Measurements from ENCODE around the gene MBD3L3. TPM values are rescaled to one million over a fixed set of nuclear protein-coding genes. Genes with fewer than 3 reads are reported as not detected.
"Not testable (repeated sequence)": the region's sequence is repeated elsewhere in the genome, so short reads cannot be mapped to it uniquely, and the experiment has no call there.

The MBD3L3 gene
- total RNA-seq, 1 experiment from 2014 or later: not detected

- ChIA-PET POLR2A (no interaction called here), CTCF (no interaction called here)
- intact Hi-C loops (cut with micrococcal nuclease; ENCODE audit: unreplicated experiment): no loop called here
- no peaks in the 10 kb centered on the region for H3K27me3 Mint-ChIP-seq (ENCODE audit: insufficient read depth, unreplicated experiment)
- H3K27ac Mint-ChIP-seq (ENCODE audit: unreplicated experiment): no peak overlapping the region
- no peak for TF ChIP-seq CTCF (IDR thresholded peaks at IDR 0.05; ENCODE audit: insufficient read depth in 1 of 2, low read depth in 1 of 2, low read length in 1 of 2, severe bottlenecking in 1 of 2, unreplicated experiment in 1 of 2)
- H3K4me3 Mint-ChIP-seq (ENCODE audit: unreplicated experiment): no peak overlapping the region
- H3K4me3 ChIP-seq (ENCODE audit: low read depth, low read length): no peak overlapping the region
- peaks cover 3% of the 10 kb centered on the region for H3K4me1 Mint-ChIP-seq (ENCODE audit: low read depth, unreplicated experiment)
- no peaks in the 10 kb centered on the region for H3K27me3 ChIP-seq (replicated peaks; ENCODE audit: control insufficient read depth, insufficient read depth, low read length)
- no TSS peak for BruUV-seq (replicated peaks)
- H3K4me1 ChIP-seq: no peaks in the 10 kb centered on the region
- peaks cover 2% of the 10 kb centered on the region for H3K36me3 Mint-ChIP-seq (ENCODE audit: insufficient read depth, unreplicated experiment)
- H3K9me3 Mint-ChIP-seq (ENCODE audit: unreplicated experiment): peaks cover 9% of the 10 kb centered on the region
- no peak for DNase-seq
- no peaks in the 10 kb centered on the region for H3K36me3 ChIP-seq (ENCODE audit: control insufficient read depth, insufficient read depth, low read length)
- peaks cover 6% of the 10 kb centered on the region; the same call in 1 of the 2 replicates for H3K9me3 ChIP-seq
Observed at GRCh38 chr19:7063764-7064418, 5.4 kb upstream of the MBD3L3 start.

- H3K27me3 Mint-ChIP-seq (ENCODE audit: insufficient read depth, unreplicated experiment): no peaks in the 10 kb centered on the region
- Histone ChIP-seq H3K27me3 (replicated peaks; ENCODE audit: control insufficient read depth, insufficient read depth, low read length) (no peaks in the 10 kb centered on the region), H3K9me3 (peaks cover 1% of the 10 kb centered on the region; the same call in 1 of the 2 replicates), H3K4me3 (ENCODE audit: low read depth, low read length) (no peak overlapping the region), H3K4me1 (no peaks in the 10 kb centered on the region), H3K36me3 (ENCODE audit: control insufficient read depth, insufficient read depth, low read length) (no peaks in the 10 kb centered on the region)
- BruUV-seq (replicated peaks): no TSS peak
- no peaks in the 10 kb centered on the region for H3K36me3 Mint-ChIP-seq (ENCODE audit: insufficient read depth, unreplicated experiment)
- POLR2A ChIA-PET: no interaction called here
- H3K27ac Mint-ChIP-seq (ENCODE audit: unreplicated experiment): no peak overlapping the region
- H3K9me3 Mint-ChIP-seq (ENCODE audit: unreplicated experiment): peaks cover 9% of the 10 kb centered on the region
- H3K4me1 Mint-ChIP-seq (ENCODE audit: low read depth, unreplicated experiment): no peaks in the 10 kb centered on the region
- CTCF ChIA-PET: no interaction called here
- H3K4me3 Mint-ChIP-seq (ENCODE audit: unreplicated experiment): no peak overlapping the region
- intact Hi-C loops (cut with micrococcal nuclease; ENCODE audit: unreplicated experiment): no loop called here
- DNase-seq: no peak
- no peak for TF ChIP-seq CTCF (IDR thresholded peaks at IDR 0.05; ENCODE audit: insufficient read depth in 1 of 2, low read depth in 1 of 2, low read length in 1 of 2, severe bottlenecking in 1 of 2, unreplicated experiment in 1 of 2)
Observed at GRCh38 chr19:7063339-7063738, 4.9 kb upstream of the MBD3L3 start.

DNA sequence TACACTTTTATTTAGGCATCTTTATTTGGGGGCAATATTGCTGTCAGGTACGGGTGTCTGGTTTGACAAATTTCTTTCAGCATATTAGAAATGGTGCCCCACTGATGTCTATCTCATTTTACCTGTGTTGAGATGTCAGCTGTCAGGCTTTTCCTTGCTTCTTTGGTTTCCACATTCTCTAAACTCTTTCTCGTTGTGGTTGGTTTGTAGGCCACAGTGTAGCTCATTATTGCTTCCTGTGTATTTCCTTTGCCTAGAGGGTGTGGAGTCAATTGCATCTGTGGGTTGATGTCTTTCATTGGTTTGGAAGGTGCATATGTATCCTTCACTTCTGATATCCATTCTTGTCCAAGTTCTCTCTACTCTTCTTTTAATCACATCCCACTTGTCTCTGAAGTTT is 1.5 kb upstream of the MBD3L3 start:
- CTCF ChIA-PET; BruUV-seq (replicated peaks); H3K4me1 Mint-ChIP-seq (ENCODE audit: low read depth, unreplicated experiment); H3K4me3 ChIP-seq (ENCODE audit: low read depth, low read length); H3K36me3 ChIP-seq (ENCODE audit: control insufficient read depth, insufficient read depth, low read length); H3K27me3 Mint-ChIP-seq (ENCODE audit: insufficient read depth, unreplicated experiment); H3K27ac Mint-ChIP-seq (ENCODE audit: unreplicated experiment); H3K27me3 ChIP-seq (replicated peaks; ENCODE audit: control insufficient read depth, insufficient read depth, low read length); H3K4me3 Mint-ChIP-seq (ENCODE audit: unreplicated experiment); H3K9me3 Mint-ChIP-seq (ENCODE audit: unreplicated experiment); H3K9me3 ChIP-seq; DNase-seq; POLR2A ChIA-PET; H3K36me3 Mint-ChIP-seq (ENCODE audit: insufficient read depth, unreplicated experiment); H3K4me1 ChIP-seq; intact Hi-C loops (cut with micrococcal nuclease; ENCODE audit: unreplicated experiment): not testable (repeated sequence)

- H3K27ac Mint-ChIP-seq (ENCODE audit: unreplicated experiment); H3K4me3 ChIP-seq (ENCODE audit: low read depth, low read length); H3K36me3 ChIP-seq (ENCODE audit: control insufficient read depth, insufficient read depth, low read length); H3K9me3 Mint-ChIP-seq (ENCODE audit: unreplicated experiment); H3K36me3 Mint-ChIP-seq (ENCODE audit: insufficient read depth, unreplicated experiment); DNase-seq; H3K27me3 Mint-ChIP-seq (ENCODE audit: insufficient read depth, unreplicated experiment); H3K27me3 ChIP-seq (replicated peaks; ENCODE audit: control insufficient read depth, insufficient read depth, low read length); intact Hi-C loops (cut with micrococcal nuclease; ENCODE audit: unreplicated experiment); CTCF ChIA-PET; H3K4me3 Mint-ChIP-seq (ENCODE audit: unreplicated experiment); H3K4me1 ChIP-seq; POLR2A ChIA-PET; BruUV-seq (replicated peaks); H3K4me1 Mint-ChIP-seq (ENCODE audit: low read depth, unreplicated experiment); H3K9me3 ChIP-seq: not testable (repeated sequence)
Observed at GRCh38 chr19:7056371-7056770, 2.1 kb downstream of the MBD3L3 start.

DNA sequence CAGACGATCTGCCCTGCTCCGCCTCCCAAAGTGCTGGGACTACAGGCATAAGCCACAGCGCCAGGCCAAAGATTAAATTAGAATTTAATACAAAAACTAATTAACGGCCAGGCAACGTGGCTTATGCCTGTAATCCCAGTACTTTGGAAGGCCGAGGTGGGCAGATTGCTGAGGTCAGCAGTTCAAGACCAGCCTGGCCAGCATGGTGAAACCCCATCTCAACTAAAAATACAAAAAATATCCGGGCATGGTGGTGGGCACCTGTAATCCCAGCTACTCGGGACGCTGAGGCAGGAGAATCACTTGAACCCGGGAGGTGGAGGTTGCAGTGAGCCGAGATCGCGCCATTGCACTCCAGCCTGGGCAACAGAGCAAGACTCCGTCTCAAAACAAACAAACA is 2.8 kb downstream of the MBD3L3 start:
- H3K9me3 ChIP-seq; H3K36me3 ChIP-seq (ENCODE audit: control insufficient read depth, insufficient read depth, low read length); H3K4me1 Mint-ChIP-seq (ENCODE audit: low read depth, unreplicated experiment); intact Hi-C loops (cut with micrococcal nuclease; ENCODE audit: unreplicated experiment); H3K4me3 ChIP-seq (ENCODE audit: low read depth, low read length); CTCF ChIA-PET; DNase-seq; H3K36me3 Mint-ChIP-seq (ENCODE audit: insufficient read depth, unreplicated experiment); H3K4me3 Mint-ChIP-seq (ENCODE audit: unreplicated experiment); POLR2A ChIA-PET; BruUV-seq (replicated peaks); H3K27me3 ChIP-seq (replicated peaks; ENCODE audit: control insufficient read depth, insufficient read depth, low read length); H3K4me1 ChIP-seq; H3K9me3 Mint-ChIP-seq (ENCODE audit: unreplicated experiment); H3K27me3 Mint-ChIP-seq (ENCODE audit: insufficient read depth, unreplicated experiment); H3K27ac Mint-ChIP-seq (ENCODE audit: unreplicated experiment): not testable (repeated sequence)
